ENCODE data around the gene ZNF831.

DNA sequence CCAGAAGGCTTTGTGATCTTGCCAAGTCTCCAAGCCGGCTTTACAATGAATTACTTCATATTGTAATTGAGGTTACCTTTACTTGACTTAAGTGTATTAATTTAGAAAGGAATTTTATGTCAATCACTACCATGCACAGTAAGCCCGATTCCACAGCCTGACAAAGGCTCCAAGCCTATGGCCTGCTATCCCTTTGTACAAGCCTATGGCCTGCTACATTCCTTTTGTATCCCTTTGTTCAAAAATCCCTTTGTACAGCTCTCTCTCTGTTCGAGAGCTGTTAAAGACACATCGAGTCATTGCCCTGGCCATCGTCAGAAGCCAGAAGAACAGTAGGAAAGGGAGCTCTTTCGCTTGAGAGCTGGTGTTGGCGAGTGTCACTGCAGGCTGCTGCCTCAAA, 134.1 kb downstream of the ZNF831 start:
- TF ChIP-seq, protein P1, sequence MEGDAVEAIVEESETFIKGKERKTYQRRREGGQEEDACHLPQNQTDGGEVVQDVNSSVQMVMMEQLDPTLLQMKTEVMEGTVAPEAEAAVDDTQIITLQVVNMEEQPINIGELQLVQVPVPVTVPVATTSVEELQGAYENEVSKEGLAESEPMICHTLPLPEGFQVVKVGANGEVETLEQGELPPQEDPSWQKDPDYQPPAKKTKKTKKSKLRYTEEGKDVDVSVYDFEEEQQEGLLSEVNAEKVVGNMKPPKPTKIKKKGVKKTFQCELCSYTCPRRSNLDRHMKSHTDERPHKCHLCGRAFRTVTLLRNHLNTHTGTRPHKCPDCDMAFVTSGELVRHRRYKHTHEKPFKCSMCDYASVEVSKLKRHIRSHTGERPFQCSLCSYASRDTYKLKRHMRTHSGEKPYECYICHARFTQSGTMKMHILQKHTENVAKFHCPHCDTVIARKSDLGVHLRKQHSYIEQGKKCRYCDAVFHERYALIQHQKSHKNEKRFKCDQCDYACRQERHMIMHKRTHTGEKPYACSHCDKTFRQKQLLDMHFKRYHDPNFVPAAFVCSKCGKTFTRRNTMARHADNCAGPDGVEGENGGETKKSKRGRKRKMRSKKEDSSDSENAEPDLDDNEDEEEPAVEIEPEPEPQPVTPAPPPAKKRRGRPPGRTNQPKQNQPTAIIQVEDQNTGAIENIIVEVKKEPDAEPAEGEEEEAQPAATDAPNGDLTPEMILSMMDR (IDR thresholded peaks at IDR 0.05; ENCODE audit: borderline replicate concordance, extremely low read depth, low read length, poor library complexity, severe bottlenecking), result no peak
- no peak for TF ChIP-seq EZH2 (IDR thresholded peaks at IDR 0.05; ENCODE audit: borderline replicate concordance, low read depth, low read length, severe bottlenecking)
